Measurements from ENCODE around the gene CFAP61.

DNA sequence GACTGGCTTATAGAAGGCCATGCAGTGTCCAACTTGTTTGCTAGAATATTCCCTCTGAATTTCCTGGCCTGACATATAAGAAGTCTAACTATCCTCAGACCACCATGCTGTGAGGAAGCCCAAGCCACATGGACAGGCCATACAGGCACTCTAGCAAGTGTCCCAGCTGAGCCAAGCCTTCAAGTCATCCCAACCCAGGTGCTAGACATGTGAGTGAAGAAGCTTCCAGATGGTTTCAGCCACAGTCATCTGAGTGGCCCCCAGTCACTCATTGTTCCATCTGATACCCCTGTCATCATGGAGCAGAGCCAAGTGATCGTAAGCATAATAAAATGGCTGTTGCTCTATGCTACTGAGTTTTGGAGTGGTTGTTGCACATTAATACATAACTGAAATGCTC lies 269.6 kb downstream of the CFAP61 start:
- TF ChIP-seq CTCF (IDR thresholded peaks at IDR 0.05; ENCODE audit: low read depth, low read length): no peak
- TF ChIP-seq EZH2phosphoT487 (IDR thresholded peaks at IDR 0.05; ENCODE audit: low read depth): no peak

Measured in OCI-LY3 (cell line).